Ammon's horn (tissue), 1 donor: ENCODE measurements around the gene GYG1.

Experiments used
- DNase-seq: peaks from one replicate; pipeline ENCODE4 v3.0.0-alpha.2; 2016; ENCODE audit warnings: low spot score

Gene GYG1

GRCh38 chr3:149016669-149017541, 25.6 kb downstream of the GYG1 start:
- DNase-seq: no peak

GRCh38 chr3:149018247-149018646, 26.9 kb downstream of the GYG1 start:
- DNase-seq: no peak

- no peak for DNase-seq
Observed at GRCh38 chr3:149019580-149019979, 28.2 kb downstream of the GYG1 start.

- DNase-seq: peak; percentile 38
Observed at GRCh38 chr3:149020196-149020838, 29.0 kb downstream of the GYG1 start.

GRCh38 chr3:149020839-149021252, 29.5 kb downstream of the GYG1 start:
- DNase-seq: no peak

- no peak for DNase-seq
Observed at GRCh38 chr3:149021830-149022229, 30.5 kb downstream of the GYG1 start.

- DNase-seq: no peak
Observed at GRCh38 chr3:149023951-149024350, 32.6 kb downstream of the GYG1 start.

GRCh38 chr3:149026718-149027117, 35.4 kb downstream of the GYG1 start:
- no peak for DNase-seq

GRCh38 chr3:149031096-149031495, 39.8 kb downstream of the GYG1 start:
- no peak for DNase-seq

GRCh38 chr3:149037684-149038083, 46.3 kb downstream of the GYG1 start:
- DNase-seq: no peak

- no peak for DNase-seq
Observed at GRCh38 chr3:149038322-149038721, 47.0 kb downstream of the GYG1 start.

- DNase-seq: no peak
Observed at GRCh38 chr3:149042789-149043386, 51.5 kb downstream of the GYG1 start.

GRCh38 chr3:149044339-149045083, 53.2 kb downstream of the GYG1 start:
- no peak for DNase-seq

GRCh38 chr3:149055575-149055974, 64.2 kb downstream of the GYG1 start:
- DNase-seq: no peak

GRCh38 chr3:149058198-149058597, 66.9 kb downstream of the GYG1 start:
- no peak for DNase-seq

GRCh38 chr3:149058602-149059001, 67.3 kb downstream of the GYG1 start:
- no peak for DNase-seq

- DNase-seq: no peak
Observed at GRCh38 chr3:149061776-149062175, 70.4 kb downstream of the GYG1 start.

GRCh38 chr3:149067883-149068282, 76.5 kb downstream of the GYG1 start:
- DNase-seq: no peak
